Measurements from ENCODE around the gene ADAMTSL5. TPM values are rescaled to one million over a fixed set of nuclear protein-coding genes. Genes with fewer than 3 reads are reported as not detected.
"Not testable (repeated sequence)": the region's sequence is repeated elsewhere in the genome, so short reads cannot be mapped to it uniquely, and the experiment has no call there.

The ADAMTSL5 gene
- polyA plus RNA-seq, 12 donors = 10.4 to 20.2 (median 14.7) TPM; not detected in 1

DNA sequence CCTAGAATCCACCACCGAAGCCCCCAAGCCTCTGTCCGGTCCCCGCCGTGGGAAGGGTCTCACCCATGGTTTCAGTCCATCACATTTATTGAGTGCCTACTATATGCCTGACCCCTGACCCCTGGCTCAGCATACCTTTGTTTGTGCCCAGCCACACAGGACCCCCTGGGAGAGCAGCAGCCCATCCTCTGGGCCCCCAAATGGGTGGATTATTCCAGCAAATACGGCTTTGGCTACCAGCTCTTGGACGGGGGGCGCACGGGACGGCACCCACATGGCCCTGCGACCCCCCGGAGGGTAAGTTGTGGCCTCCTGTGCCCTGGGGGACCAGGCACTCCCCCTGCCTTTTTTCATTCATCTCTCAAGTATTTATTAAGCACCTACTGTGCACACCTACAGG, 18.8 kb upstream of the ADAMTSL5 start:
- DNase-seq = no peak

DNA sequence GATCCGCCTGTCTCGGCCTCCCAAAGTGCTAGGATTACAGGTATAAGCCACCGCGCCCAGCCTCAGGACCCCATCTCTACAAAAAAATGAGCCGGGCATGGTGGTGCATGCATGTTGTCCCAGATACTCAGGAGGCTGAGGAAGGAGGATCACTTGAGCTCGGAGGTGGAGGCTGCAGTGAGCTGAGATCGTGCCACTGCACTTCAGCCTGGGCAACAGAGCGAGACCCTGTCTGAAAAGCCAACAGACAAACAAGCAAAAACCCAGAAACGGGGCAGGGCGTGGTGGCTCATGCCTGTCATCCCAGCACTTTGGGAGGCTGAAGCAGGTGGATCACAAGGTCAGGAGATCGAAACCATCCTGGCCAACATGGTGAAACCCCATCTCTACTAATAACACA, 18.0 kb upstream of the ADAMTSL5 start:
- not testable (repeated sequence) for DNase-seq

DNA sequence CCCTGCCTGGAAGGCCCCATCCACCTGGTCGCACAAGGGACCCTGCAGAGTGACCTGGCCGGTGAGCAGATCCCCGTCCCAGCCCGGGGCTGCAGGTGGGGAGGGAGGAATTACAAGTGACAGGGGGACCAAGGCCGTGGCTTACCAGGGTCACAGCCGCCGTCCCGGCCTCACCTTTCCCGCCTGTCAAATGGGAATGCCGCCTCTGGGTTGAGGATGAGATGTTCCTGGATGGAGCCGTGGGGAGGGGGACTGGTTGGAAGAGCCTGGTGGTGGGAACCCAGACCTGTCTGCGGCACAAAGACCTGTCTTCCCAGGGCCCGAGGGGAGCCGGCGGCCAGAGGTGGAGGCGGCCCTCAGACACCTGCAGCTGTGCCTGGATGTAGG, 16.6 kb upstream of the ADAMTSL5 start:
- DNase-seq = no peak

DNA sequence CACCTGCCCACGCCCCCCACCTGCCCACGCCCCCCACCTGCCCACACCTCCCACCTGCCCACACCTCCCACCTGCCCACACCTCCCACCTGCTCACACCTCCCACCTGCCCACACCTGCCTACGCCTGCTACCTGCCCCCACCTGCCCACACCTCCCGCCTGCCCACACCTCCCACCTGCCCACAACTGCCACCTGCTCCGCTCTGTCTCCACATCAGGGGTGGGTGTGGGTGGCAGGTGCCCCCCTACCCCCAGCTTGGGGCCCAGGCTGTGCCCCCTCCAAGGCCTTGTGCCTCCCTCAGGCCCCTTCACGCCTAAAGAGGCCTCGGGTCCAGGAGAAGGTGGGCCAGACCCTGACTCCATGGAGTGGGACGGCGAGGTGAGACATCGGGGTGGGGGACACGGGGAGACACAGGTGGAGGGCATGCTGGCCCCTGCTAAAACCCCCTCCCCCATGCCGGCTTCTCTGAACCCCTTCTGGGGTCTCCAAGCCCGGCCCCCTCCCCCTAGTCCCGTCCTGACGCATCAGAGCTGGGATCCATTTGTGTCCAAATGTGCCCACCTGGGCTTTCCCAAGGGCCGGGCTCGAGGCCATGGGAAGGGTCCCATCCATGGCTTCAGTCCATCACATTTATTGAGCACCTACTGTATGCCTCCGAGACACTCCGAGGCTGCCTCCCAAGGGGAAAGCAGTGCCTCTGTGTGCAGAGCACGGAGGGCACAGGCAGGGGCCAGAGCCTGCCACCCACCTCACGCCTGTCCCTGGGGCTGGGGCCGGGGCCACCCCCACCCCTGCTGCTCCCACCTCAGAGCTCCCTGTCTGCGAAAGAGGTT, 16.0 kb upstream of the ADAMTSL5 start:
- no peak for DNase-seq

DNA sequence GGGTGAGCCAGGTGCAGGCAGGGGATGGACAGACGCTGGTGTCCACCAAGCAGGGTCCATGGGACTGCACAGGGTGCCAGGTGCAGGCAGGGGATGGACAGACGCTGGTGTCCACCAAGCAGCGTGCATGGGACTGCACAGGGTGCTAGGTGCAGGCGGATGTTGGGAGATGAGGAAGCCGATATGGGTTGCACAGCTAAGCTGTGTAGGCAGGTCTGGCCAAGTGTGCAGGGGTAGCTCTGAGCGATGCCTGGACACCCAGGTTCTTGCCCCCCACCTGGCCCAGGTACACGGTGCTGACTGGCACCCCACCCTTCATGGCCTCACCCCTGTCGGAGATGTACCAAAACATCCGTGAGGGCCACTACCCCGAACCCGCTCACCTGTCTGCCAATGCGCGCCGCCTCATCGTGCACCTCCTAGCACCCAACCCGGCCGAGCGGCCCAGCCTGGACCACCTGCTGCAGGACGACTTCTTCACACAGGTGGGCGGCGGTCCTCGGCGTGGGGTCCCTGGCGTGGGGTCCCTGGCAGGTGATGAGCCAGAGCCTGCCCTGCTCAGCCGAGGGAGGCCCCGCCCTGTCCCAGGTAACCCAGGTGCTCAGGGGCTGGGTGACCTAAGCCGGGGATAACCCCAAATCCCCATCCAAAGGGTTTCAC, 15.0 kb upstream of the ADAMTSL5 start:
- DNase-seq = no peak

DNA sequence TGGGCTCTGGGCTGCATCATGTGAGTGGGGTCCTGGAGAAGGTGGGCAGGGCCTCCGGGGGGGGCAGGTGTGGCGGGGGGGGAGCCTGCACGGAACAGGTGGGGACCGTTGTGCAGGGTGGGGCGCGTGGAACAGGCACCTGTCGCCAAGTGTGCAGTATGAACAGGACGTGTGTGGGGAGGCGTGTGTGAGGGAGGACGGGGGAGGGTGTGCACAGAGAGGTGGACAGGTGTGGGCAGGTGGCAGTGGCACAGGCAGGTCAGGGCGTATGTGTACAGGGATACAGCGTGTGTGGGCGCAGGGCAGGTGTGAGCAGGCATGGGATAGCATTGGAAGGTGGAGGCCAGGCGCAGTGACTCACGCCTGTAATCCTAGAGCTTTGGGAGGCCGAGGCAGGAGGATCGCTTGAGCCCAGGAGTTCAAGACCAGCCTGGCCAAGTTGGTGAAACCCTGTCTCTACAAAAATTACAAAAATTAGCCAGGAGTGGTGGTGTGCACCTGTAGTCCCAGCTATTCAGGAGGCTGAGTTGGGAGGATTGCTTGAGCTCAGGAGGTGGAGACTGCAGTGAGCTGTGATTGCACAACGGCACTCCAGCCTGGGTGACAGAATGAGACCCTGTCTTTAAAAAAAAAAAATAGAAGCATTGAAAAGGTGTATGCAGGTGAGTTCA, 14.3 kb upstream of the ADAMTSL5 start:
- DNase-seq = no peak

DNA sequence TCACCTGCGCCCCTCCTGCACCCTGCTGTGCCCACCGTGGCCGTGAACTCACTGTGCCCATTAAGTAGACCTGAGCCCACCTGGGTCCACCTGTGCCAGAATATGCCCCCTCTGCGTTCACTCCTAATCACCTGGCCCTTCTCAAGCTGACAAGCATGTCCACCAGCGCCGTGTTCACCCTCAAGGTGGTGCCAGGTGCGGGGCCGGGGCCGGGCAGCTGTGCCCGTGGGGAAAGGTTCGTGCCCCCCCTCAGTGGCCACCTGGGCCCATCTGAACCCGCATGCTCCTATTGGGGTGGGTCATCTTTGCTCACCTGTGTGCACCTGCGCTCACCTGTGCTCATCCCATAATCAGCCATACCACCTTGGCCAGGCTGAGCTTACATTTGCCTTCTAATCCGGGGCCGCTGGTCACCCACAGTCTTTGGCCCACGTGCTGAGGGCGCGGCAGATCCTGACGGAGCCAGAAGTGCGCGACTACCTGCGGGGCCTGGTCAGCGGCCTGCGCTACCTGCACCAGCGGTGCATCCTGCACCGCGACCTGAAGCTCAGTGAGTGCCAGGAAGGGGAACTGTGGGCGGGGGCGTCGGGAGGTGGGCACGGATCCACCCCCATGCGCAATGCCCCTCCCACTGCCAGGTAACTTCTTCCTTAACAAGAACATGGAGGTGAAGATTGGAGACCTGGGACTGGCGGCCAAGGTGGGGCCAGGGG, 13.4 kb upstream of the ADAMTSL5 start:
- DNase-seq = no peak

DNA sequence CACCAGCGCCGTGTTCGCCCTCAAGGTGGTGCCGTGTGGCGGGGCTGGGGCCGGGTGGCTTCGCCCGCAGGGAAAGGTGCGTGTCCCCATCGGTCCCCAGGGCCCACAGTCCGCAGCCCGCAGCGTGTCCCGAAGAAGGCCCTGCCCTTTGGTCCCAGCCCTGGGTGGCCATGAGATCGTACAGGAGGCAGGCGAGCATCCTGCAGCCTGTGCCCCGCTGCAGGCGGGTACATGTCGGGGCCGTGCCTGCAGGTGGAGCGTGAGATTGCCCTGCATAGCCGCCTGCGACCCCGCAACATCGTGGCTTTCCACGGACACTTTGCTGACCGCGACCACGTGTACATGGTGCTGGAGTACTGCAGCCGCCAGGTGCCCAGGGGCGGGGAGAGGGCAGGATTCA, 12.5 kb upstream of the ADAMTSL5 start:
- DNase-seq = no peak

DNA sequence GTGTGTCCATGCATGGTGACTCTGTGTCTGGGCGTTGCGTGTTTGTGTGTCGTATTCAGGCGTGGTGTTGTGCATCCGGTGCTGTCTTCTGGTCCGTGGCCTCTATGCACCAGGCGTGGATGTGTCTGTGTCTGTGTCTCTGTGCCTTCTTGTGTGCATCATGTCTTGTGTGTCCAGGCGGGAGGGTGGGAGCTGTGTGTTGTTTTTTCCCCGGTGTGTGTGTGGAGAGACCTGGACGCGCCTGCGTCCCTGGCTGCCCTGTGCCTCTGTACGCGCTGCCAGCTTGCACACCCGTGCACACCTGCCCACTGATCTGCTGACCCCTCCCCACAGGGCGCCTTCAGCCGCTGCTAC, 12.1 kb upstream of the ADAMTSL5 start:
- no peak for DNase-seq

DNA sequence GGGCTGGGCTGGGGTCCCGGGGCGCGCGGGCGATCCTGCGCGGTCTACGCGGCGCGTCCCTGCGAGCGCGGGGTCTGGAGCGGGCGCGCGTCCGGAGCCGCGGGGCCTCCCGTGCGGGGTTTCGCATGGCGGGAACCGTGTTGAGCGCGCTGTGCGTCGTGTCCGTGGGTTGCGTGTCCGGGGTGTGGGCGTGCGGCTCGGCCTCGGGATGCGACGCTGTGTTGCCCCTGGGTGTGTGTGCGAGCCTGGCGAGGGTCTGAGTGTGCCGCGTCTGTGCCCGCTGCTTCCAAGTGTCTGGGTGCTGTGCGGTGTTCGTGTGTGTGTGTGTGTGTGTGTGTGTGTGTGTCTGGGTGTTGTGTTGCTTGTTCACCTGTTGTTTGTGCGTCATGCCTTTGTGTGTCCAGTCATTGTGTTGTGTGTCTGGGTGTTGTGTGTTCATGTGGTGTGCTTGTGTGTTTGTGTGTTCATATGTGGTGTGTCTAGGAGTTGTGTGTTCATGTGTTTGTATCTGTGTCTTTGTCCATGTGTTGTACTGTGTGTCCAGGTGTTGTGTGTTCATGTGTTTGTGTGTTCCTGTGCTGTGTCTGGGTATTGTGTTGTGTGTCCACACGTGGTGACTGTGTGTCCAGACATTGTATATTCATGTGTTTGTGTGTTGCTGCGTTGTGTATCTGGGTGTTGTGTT, 11.6 kb upstream of the ADAMTSL5 start:
- no peak for DNase-seq

DNA sequence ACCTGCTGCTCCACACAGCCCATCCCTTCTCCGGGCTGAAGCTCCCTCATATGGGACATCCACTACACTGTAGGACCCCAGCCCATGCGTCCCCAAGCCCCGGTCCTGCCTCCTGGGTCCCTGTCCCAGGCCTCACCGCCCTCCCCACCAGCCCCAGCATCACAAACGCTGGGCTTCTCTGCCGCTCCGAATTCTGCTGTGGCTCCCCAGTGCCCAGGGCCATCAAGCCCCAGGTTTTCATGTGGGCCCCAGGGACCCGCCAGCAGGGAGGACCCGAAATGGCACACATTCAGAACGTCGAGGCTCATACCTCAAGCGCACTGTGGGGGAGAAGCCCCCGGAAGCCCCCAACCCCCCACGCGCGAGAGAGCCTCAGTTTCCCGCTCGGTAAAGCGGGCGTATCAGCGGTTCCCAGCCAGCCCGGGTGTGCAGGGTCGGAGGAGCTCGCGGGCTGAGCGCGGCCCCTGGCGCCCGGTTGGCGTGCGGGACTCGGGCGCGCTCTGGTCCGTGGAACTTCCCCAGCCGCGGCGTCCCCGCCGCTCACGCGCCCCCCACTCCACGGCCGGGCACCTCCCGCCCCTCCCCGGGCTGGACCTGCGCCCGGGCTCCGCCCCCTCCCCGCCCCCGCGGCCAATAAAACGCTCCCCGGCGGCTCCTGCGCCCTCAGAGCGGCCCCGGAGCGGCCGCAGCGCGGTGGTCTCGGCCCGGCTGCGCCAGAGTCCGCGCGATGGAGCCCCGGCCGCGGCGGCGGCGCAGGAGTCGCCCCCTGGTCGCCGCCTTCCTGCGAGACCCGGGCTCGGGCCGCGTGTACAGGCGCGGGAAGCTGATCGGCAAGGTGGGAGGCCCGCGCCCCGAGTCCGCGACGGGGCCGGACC, 10.8 kb upstream of the ADAMTSL5 start, which contains the start of gene PLK5:
TSS of gene PLK5 (plus strand) at position 666 of the 875 bp plus-strand sequence. CDS start 2,920 bp downstream, outside the sequence.
- DNase-seq = no peak

DNA sequence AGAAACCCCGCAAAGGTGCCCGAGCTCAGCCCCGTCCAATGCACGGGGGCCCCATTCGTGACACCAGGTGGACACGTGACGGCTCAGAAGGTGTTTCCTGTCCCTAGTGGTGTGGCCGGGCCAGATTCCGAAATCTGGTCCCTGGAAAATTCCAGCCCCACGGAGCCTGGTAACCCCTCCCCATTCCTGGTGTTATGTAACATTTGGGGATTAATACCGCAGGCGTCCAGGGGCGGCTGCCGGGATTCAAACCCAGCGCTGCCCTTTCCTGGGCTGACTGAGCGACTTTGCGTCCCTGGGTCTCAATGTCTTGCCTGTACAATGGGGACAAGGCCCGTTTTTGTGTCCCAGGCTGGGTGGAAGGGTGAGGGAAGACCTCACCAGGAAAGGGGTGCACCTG, 10.0 kb upstream of the ADAMTSL5 start:
- no peak for DNase-seq

DNA sequence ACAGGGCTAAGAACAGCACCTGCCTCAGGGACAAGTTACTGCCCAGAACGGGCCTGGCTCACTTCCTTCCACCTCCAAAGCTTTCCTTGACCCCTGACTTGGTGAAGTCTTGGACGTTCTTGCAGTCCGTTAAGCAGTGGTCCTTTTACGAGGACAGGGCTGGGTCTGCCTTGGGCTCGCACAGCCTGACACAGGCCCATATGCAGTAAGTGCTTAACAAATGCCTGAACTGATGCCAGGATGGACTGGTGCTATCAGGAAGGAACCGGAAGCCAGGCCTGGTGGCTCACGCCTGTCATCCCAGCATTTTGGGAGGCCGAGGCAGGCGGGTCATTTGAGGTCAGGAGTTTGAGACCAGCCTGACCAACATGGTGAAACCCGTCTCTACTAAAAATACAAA, 9.2 kb upstream of the ADAMTSL5 start:
- no peak for DNase-seq

DNA sequence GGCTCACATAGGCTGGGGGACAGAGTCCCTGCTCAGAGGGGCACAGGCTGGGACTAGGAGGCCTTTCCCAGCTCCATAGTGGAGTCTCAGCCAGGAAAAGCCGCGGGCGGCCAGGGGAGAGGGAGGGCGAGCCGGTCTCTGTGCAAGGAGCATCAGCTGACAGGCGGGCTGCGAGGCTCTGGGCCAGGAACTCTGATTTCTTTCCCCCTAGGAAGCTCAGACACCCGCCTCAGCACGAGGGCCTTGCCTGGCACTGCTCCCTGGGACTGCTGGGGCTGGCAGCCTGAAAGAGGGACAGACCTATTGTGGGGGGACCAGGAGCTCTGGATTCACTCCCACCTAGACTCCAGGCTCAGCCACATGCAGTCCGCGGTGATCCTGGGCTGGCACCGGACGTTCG, 8.8 kb upstream of the ADAMTSL5 start:
- DNase-seq = no peak

DNA sequence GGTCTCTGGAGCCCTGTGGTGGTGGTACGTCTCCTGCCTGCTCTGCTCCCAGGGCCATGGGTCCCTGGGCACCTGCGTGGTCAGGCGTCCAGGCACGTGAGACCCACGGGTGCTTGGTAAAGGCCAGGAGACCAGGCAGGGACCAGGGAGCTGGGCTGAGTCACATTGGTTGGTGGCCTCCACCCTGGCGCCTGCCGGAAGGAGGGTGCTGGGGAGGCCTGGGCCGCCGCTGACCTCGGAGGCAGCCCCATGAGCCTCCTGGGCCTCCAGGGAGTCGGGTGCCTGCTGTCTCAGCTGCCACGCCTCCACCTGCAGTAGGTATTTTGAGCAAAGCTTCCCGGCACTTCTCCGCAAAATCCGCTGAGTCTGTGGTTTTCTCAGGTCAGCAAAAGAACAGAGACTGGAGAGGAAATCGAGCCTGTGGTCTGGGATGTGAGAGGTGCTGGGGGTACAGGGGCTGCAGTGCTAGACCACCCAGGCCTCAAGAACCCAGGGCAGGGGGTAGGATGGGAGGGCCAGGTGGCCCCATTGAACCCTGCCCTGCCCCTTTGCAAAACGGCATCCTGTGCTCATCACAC, 7.5 kb upstream of the ADAMTSL5 start:
- DNase-seq = no peak

DNA sequence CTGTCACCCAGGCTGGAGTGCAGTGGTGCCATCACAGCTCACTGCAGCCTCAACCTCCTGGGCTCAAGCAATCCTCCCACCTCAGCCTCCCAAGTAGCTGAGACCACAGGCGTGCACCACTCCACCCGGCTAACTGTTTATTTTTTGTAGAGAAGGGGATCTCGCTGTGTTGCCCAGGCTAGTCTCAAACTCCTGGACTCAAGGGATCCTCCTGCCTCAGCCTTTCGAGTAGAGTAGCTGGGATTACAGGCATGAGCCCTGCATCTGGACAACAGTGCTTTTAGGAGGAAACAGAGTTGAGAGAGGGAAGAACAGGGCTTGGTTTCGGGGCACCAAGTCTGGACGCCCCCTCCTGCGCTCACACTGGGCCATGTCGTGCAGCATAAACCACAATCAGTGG, 7.0 kb upstream of the ADAMTSL5 start:
- DNase-seq = not testable (repeated sequence)

DNA sequence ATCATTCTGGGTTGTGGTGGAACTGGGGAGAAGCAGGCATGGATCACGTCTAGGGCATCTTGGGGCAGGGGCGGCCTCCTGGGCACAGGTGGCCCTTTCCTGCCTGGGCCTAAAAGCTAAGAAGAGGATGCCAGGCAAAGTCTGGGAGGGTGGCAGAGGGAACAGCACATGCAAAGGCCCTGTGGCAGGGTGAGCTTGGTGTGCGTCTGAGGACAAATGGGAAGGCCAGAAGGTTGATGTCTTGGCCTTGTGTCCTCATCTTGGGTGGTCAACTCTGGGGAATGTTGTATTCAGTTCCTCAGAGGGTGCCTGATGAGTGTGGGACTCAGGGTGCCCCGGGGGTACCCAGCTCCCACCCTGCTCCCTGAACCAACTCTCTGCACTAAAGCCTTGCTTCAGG, 5.7 kb upstream of the ADAMTSL5 start:
- no peak for DNase-seq

DNA sequence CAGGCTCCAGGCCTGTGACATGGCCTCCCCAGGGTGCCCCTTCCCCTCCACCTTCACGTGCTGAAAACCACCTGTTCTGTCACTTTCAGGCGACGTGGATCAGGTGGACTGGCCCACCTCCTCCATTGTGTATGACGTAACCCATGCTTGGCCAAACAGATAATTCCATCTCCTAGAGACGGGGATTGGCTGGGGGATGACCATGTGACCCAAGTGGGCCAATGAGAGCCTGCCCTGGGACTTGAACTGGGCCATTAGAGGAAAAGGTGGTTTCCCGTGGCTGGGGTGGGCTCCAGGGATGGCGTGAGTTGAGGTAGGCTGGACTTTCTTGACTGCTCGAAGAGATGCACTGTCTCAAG, 3.6 kb upstream of the ADAMTSL5 start:
- no peak for DNase-seq

DNA sequence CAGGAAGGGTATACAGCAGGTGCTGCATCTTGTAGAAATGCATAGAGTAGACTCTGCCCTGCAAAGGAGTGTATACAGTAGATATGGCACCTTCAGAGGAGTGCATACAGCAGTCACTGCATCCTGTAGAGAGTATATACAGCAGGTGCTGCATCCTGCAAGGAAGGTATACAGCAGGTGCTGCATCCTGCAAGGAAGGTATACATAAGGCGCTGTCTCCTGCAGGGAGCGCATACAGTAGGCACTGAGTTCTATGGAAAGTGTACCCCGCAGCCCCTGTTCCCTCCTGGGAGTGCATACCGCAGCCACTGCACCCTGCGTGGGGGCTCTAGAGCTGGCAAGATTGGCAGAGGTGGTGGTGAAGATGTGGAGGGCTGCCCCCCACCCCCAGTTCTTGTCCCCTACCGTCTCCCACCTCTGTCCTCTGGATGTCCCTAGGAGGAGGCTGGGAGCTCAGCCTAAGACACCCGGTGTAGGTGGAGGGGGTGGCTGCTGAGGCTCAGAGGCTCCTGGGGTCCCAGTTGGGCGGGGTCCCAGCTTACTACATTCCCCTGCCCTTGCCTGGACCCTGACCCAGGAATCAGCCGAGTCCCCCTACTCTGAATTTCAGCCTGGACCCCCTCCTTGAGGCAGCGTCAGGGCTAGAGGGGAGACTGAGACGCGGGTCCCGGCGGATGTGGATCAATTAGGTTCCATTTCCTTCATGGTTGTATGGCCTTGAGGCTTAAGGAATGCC, 2.3 kb upstream of the ADAMTSL5 start:
- DNase-seq = no peak

DNA sequence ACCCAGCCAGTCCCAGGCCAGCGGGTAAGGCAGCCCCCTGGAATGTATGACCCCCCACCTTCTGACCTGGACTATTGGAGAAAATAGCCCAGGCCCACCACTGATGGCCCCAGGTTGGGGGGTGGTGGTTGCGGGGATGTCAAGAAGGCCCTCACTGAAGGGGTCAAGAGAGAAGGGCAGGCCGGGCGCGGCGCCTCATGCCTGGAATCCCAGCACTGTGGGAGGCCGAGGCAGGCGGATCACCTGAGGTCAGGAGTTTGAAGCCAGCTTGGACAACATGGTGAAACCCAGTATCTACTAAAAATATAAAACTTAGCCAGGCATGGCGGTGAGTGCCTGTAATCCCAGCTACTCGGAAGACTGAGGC, 1.5 kb upstream of the ADAMTSL5 start:
- DNase-seq = no peak

Measured in muscle of arm (tissue), 12 donors.